Prostate gland (tissue), 2 donors: ENCODE data around the gene CENATAC. TPM values are rescaled to one million over a fixed set of nuclear protein-coding genes. Genes with fewer than 3 reads are reported as not detected.
"Not testable (repeated sequence)": the region's sequence is repeated elsewhere in the genome, so short reads cannot be mapped to it uniquely, and the experiment has no call there.

Experiments used
- DNase-seq: peaks from one replicate; pipeline ENCODE4 v3.0.0-alpha.2; 2019; ENCODE audit warnings: low spot score
- H3K27ac ChIP-seq, 2 donors: fragments of 200-600 bp; sonication (generic); 2 replicates each; pipeline ENCODE4 v1.5.1; 2017 to 2019
- H3K27me3 ChIP-seq: fragments of 200-600 bp; sonication (generic); replicated peaks from 2 replicates; pipeline ENCODE4 v1.5.1; 2019; ENCODE audit not compliant: insufficient read depth
- H3K36me3 ChIP-seq, 2 donors: fragments of 200-600 bp; sonication (generic); 1 replicate in 1 of 2; 2 replicates in 1 of 2; pipeline versions ENCODE4 v1.5.1 to v1.8.1; 2017 to 2019
- H3K4me1 ChIP-seq: fragments of 200-600 bp; sonication (generic); replicated peaks from 2 replicates; pipeline ENCODE4 v1.5.1; 2019
- H3K4me3 ChIP-seq, 2 donors: fragments of 200-600 bp; sonication (generic); 2 replicates each; pipeline ENCODE4 v1.5.1; 2017 to 2019
- H3K9me3 ChIP-seq: fragments of 200-600 bp; sonication (generic); 2 replicates; pipeline ENCODE4 v1.5.1; 2017
- CTCF ChIP-seq, 4 experiments: fragments of 200-600 bp in 2 of 4; fragments of 450-650 bp in 2 of 4; sonication (generic) in 2 of 4; IDR thresholded peaks; 1 replicate in 3 of 4; 2 replicates in 1 of 4; pipeline ENCODE4 v1.5.1; 2016 to 2019; ENCODE audit warnings: antibody characterized with exemption in 4 of 4, mild to moderate bottlenecking in 2 of 4, moderate library complexity in 2 of 4
- POLR2A ChIP-seq: fragments of 450-650 bp; IDR thresholded peaks from one replicate; pipeline ENCODE4 v1.6.1; 2016; ENCODE audit warnings: antibody characterized with exemption, mild to moderate bottlenecking
- POLR2AphosphoS5 ChIP-seq: sonication (generic); formaldehyde crosslinking; IDR thresholded peaks from one replicate; pipeline ENCODE4 v1.6.1; 2017; ENCODE audit warnings: antibody characterized with exemption
- WGBS: methylation state at CpG from one replicate; pipeline ENCODE4 v1.1.5; 2018; 5-methylcytosine and 5-hydroxymethylcytosine counted together
- intact Hi-C: fragments of 100-400 bp; cut with DNase I; formaldehyde crosslinking; loops from one replicate; pipeline ENCODE4 v1.14.2; 2022
- total RNA-seq, 2 donors: library from RNA; depleted of rRNA; stranded (reverse); fragments of >200 nt; gene quantifications; one replicate each; pipeline ENCODE4 v1.1.0, GENCODE V29; 2016

The CENATAC gene
- total RNA-seq, 2 donors from 2014 or later, result 19.4 to 44.5 TPM

GRCh38 chr11:119016216-119017009 lies 18.5 kb downstream of the CENATAC start:
- H3K4me1 ChIP-seq, result peaks cover 3% of the 10 kb centered on the region
- DNase-seq, result no peak
- WGBS, result 70% methylated on average over 14 of the region's 14 CpGs

GRCh38 chr11:119017377-119017776 lies 19.4 kb downstream of the CENATAC start:
- Histone ChIP-seq H3K27ac (peak overlapping the region; percentile 93 to 94), H3K4me3 (peak overlapping the region; percentile 83 to 89)
- WGBS, result 5% methylated on average over 10 of the region's 10 CpGs
- intact Hi-C loops, H3K4me1 ChIP-seq, H3K27me3 ChIP-seq, DNase-seq, H3K9me3 ChIP-seq, H3K36me3 ChIP-seq: not testable (repeated sequence)

More at GRCh38 chr11:119016216-119017009, 18.5 kb downstream of the CENATAC start:
- Histone ChIP-seq H3K4me3 (peak overlapping the region; percentile 83 to 89), H3K9me3 (no peaks in the 10 kb centered on the region), H3K36me3 (peaks cover 0 to 10% of the 10 kb centered on the region in 2 donors), H3K27me3 (no peaks in the 10 kb centered on the region), H3K27ac (no peak overlapping the region)
- intact Hi-C loops, result no loop called here
- TF ChIP-seq POLR2A (no peak), POLR2AphosphoS5 (no peak), CTCF (IDR thresholded peaks at IDR 0.05) (no peak)

GRCh38 chr11:119018074-119018938 lies 20.4 kb downstream of the CENATAC start, which contains the start of the genes RPS25 and TRAPPC4:
Gene RPS25 (minus strand): TSS chr11:119018343. CDS start chr11:119018284, 59 bp downstream.
Gene TRAPPC4 (plus strand): TSS chr11:119018766. CDS start chr11:119018796, 30 bp downstream.
- H3K4me1 ChIP-seq, result peaks cover 6% of the 10 kb centered on the region
- intact Hi-C loops, result no loop called here
- H3K27ac ChIP-seq, result peak within 1 kb of the TSS; percentile 93 to 94
- peaks cover 7 to 10% of the 10 kb centered on the region in 2 donors for H3K36me3 ChIP-seq
- no peaks in the 10 kb centered on the region for H3K9me3 ChIP-seq
- peak in 3 of 4 experiments; percentile 6 to 30 (median 12) for TF ChIP-seq CTCF (IDR thresholded peaks at IDR 0.05)
- TF ChIP-seq POLR2A, result peak; percentile 48
- peak; percentile 97 for TF ChIP-seq POLR2AphosphoS5
- WGBS, result under 1% methylated on average over 63 of the region's 63 CpGs
- peak; percentile 96 for DNase-seq
- H3K27me3 ChIP-seq, result no peaks in the 10 kb centered on the region
- peak within 1 kb of the TSS; percentile 83 to 89 for H3K4me3 ChIP-seq

GRCh38 chr11:119019996-119020395 lies 22.1 kb downstream of the CENATAC start:
- Histone ChIP-seq H3K27ac (peak overlapping the region in 1 of 2 donors; percentile 93), H3K9me3 (no peaks in the 10 kb centered on the region), H3K4me3 (peak overlapping the region; percentile 83 to 89), H3K27me3 (no peaks in the 10 kb centered on the region), H3K4me1 (peaks cover 9% of the 10 kb centered on the region), H3K36me3 (peaks cover 0 to 7% of the 10 kb centered on the region in 2 donors)
- intact Hi-C loops, result no loop called here
- DNase-seq, result no peak
- WGBS, result 44% methylated on average over 2 of the region's 2 CpGs
- TF ChIP-seq CTCF (IDR thresholded peaks at IDR 0.05) (no peak), POLR2AphosphoS5 (no peak), POLR2A (no peak)

GRCh38 chr11:119021631-119022030 lies 23.7 kb downstream of the CENATAC start:
- peaks cover 9% of the 10 kb centered on the region for H3K4me1 ChIP-seq
- WGBS, result 76% methylated on average over 5 of the region's 5 CpGs
- peaks cover 0 to 7% of the 10 kb centered on the region in 2 donors for H3K36me3 ChIP-seq
- no peak for TF ChIP-seq CTCF (IDR thresholded peaks at IDR 0.05)
- TF ChIP-seq POLR2AphosphoS5, result no peak
- TF ChIP-seq POLR2A, result no peak
- H3K27ac ChIP-seq, result no peak overlapping the region
- no peak overlapping the region for H3K4me3 ChIP-seq
- no peak for DNase-seq
- intact Hi-C loops, result no loop called here
- H3K27me3 ChIP-seq, result no peaks in the 10 kb centered on the region
- H3K9me3 ChIP-seq, result no peaks in the 10 kb centered on the region
